ENCODE measurements around the gene SOBP. TPM values are rescaled to one million over a fixed set of nuclear protein-coding genes. Genes with fewer than 3 reads are reported as not detected.
"Not testable (repeated sequence)": the region's sequence is repeated elsewhere in the genome, so short reads cannot be mapped to it uniquely, and the experiment has no call there.

Gene SOBP
- total RNA-seq, 2 donors from 2014 or later: 13.6 to 14.4 TPM

- intact Hi-C loops (cut with DNase I): no loop called here
- peak; percentile 45 for DNase-seq
- ATAC-seq: peak; percentile 74 to 84
Measured at GRCh38 chr6:107542192-107542668, 52.3 kb downstream of the SOBP start.

- intact Hi-C loops (cut with DNase I): no loop called here
- DNase-seq (peak; percentile 43), ATAC-seq (peak; percentile 64 to 73)
Measured at GRCh38 chr6:107543088-107543487, 53.2 kb downstream of the SOBP start.

GRCh38 chr6:107543567-107543966 lies 53.6 kb downstream of the SOBP start:
- ATAC-seq (peak in 1 of 2 donors; percentile 54), DNase-seq (no peak)
- intact Hi-C loops (cut with DNase I): no loop called here

GRCh38 chr6:107545763-107546162 lies 55.8 kb downstream of the SOBP start:
- ATAC-seq: no peak
- intact Hi-C loops (cut with DNase I): no loop called here

GRCh38 chr6:107546691-107547450 lies 57.0 kb downstream of the SOBP start:
- DNase-seq (no peak), ATAC-seq (no peak)
- intact Hi-C loops (cut with DNase I): no loop called here

More at GRCh38 chr6:107545763-107546162, 55.8 kb downstream of the SOBP start:
- no peak for DNase-seq

GRCh38 chr6:107547451-107547840 lies 57.5 kb downstream of the SOBP start:
- ATAC-seq: no peak
- no peak for DNase-seq
- intact Hi-C loops (cut with DNase I): no loop called here

- DNase-seq (no peak), ATAC-seq (no peak)
- intact Hi-C loops (cut with DNase I): no loop called here
Measured at GRCh38 chr6:107550241-107550840, 60.4 kb downstream of the SOBP start.

- intact Hi-C loops (cut with DNase I): no loop called here
- ATAC-seq (no peak), DNase-seq (no peak)
Measured at GRCh38 chr6:107550906-107551305, 61.0 kb downstream of the SOBP start.

- ATAC-seq; DNase-seq; intact Hi-C loops (cut with DNase I): not testable (repeated sequence)
Measured at GRCh38 chr6:107553121-107553520, 63.2 kb downstream of the SOBP start.

GRCh38 chr6:107554326-107554725 lies 64.4 kb downstream of the SOBP start:
- intact Hi-C loops (cut with DNase I): no loop called here
- ATAC-seq (no peak), DNase-seq (no peak)

GRCh38 chr6:107554918-107555317 lies 65.0 kb downstream of the SOBP start:
- ATAC-seq: no peak
- intact Hi-C loops (cut with DNase I): no loop called here
- DNase-seq: no peak

GRCh38 chr6:107555449-107555848 lies 65.5 kb downstream of the SOBP start:
- DNase-seq (no peak), ATAC-seq (no peak)
- intact Hi-C loops (cut with DNase I): no loop called here

GRCh38 chr6:107556082-107556481 lies 66.2 kb downstream of the SOBP start:
- ATAC-seq (no peak), DNase-seq (no peak)
- intact Hi-C loops (cut with DNase I): loop anchor here in 1 of 2 donors (2.0 kb wide), 1 partner anchor 23 kb away; no protein-coding TSS in a partner anchor

- ATAC-seq (no peak), DNase-seq (no peak)
- intact Hi-C loops (cut with DNase I): loop anchor here in 1 of 2 donors (2.0 kb wide), 1 partner anchor 21 kb away; no protein-coding TSS in a partner anchor
Measured at GRCh38 chr6:107557698-107558097, 67.8 kb downstream of the SOBP start.

- DNase-seq: no peak
- peak; percentile 70 to 79 for ATAC-seq
- intact Hi-C loops (cut with DNase I): no loop called here
Measured at GRCh38 chr6:107560657-107561056, 70.7 kb downstream of the SOBP start.

GRCh38 chr6:107561306-107561705 lies 71.4 kb downstream of the SOBP start:
- DNase-seq (peak; percentile 62), ATAC-seq (peak; percentile 80 to 86)
- intact Hi-C loops (cut with DNase I): no loop called here

- DNase-seq (peak; percentile 24), ATAC-seq (no peak)
- intact Hi-C loops (cut with DNase I): no loop called here
Measured at GRCh38 chr6:107563694-107564588, 74.0 kb downstream of the SOBP start.

GRCh38 chr6:107564589-107564951 lies 74.7 kb downstream of the SOBP start:
- no peak for DNase-seq
- intact Hi-C loops (cut with DNase I): no loop called here
- ATAC-seq: no peak

GRCh38 chr6:107565165-107565723 lies 75.3 kb downstream of the SOBP start:
- intact Hi-C loops (cut with DNase I): no loop called here
- ATAC-seq (no peak), DNase-seq (no peak)
